ENCODE results near the gene WWOX.

WWOX gene

DNA sequence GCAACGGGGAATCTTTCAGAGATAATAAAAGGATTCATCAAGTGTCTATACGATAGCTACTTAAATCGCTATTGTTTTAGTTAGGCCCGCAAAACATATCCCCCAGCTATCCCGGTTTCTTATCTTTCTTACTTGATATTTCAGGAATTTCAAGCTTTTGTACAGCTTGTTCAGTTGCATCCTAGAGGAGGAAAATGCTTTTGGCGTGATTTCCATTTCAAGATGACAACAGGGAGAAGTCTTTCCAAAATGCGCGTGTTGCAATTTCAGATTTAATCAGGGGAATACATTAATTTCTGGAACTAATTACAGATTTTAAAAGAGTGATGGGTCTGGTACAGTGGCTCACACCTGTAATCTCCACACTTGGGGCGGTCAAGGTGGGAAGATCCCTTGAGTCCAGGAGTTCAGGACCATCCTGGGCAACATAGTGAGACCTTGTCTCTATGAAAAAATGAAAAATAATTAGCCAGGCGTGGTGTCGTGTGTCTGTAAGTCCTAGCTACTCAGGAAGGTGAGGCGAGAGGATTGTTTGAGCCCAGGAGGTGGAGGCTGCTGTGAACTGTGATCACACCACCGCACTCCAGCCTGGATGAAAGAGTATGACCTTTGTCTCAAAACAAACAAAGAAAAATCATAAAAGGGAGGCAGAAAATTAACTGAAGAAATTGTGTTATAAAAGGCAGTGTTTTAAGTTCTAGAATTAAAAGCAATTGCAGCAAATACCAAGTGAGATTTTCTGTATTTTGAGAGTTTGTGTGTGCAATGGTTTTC lies 954.9 kb downstream of the WWOX start:
- ATAC-seq, result no peak

DNA sequence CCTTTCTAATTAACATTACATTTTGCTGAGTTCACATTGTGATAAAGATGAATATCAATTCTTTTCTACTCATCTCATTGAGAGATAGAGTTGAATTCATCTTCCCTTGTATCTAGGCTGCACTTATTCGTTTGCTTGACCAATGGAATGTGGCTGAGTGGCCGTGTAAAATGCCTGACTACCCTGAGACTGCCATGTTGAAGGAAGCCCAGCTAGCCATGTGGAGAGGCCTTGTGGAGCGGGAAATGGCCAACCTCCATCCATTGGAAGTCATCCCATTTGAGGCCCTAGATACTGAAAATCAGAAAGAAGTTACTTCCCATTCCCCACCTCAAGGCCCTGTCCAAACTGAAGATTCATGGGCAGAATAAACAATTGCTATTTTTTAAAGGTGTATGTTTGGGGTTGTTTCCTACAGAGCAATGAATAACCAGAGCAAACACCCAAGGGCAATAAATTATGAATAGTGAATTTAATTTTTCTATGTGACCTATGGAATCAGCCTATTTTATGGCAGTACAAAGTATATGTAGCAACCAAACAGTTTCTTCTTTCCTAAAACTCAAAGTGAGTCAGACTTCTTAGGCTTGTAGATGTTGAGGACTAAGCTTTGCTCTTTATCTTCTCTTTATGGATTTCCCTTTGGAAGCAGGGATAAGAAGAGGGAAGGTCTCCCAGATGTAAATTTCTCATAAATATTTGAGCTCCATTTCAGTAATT lies 956.0 kb downstream of the WWOX start:
- no peak for ATAC-seq

DNA sequence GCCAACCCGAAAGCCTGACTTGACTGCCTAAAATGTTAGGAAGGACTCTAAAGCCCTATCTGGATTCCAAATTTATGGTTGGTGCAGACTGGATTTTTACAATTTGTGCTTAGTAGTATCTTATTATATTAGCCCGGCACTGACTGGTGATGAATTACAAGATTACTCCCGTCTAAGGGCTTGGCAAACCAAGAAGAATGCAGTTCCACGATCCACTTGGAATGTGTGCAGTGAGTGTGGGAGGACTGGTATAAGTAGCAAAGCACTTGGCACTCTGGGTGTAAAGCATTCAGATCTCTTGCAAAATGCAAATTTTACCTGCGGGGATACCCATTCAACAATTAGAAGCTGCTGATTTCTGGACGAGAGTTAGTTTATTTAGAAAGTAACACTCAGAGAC lies 961.7 kb downstream of the WWOX start:
- ATAC-seq, result no peak

DNA sequence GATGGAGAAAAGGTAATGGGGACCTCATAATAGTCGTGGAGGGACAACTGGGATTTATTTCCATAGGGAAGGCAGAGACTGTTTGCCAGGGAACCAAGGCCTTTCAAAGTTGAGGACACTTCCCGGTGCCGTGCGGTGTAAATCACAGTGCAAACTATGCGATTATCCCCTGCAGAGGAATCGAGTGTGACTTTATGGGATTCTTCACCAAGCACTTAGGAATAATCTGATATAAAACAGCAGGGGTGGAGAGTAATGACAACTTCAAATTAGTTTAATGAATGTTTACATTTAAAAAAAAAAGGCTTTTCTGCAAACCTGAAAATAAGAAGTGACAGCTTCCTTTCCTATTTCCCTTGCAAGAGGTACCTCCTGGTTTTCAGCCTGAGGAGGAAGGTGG lies 962.9 kb downstream of the WWOX start:
- ATAC-seq, result no peak

DNA sequence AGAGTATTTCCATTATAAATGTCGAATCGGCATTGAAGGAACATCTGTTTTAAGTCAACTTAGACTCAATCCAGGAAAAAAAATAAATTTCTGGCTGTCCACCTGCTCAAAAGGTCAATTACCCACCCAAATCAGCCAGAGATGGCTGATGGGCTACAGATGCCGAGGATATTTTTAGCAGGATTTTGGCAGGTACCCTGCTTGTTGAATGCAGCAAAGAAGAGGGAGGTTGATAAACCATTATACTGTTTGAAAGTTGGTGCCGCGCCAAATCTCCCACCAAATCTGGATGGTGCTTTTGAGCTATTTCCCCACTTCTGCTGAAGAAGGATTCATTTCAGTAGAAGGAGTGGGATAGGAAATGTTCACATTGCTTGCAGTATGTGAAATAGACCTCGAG lies 963.4 kb downstream of the WWOX start:
- ATAC-seq, result no peak

DNA sequence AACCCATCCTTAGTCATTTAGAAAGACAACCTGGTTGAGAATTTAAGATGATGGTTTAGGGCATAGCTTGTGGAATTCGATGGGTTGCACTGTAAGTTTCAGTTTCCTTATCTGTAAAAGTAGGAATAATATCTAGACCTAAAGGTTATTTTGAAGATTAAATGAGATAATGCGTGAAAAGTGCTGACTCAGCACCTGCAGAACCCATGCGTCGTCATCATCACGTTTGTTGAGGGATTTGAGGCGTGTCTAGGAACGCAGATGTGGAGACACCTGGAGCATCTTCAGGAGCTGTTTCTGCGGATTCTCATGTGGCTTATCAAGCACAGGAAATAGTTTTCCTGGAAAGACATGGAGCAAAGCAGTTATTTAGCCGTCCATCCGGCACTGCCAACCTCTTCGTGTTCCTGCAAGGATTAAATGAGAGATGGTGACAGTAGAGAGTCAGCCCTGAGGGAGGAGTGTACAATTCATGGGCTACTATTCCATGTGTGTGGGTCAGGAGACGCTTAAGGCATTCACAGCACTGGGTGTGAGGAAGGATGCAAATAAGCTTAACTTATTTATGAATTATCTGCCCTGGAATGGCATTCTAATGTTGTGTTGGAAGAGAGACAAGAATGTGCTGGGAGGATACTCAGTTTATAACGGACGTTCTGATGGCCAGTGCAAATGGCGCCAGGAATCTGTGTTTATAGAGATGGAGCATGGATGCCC lies 965.0 kb downstream of the WWOX start:
- no peak for ATAC-seq

DNA sequence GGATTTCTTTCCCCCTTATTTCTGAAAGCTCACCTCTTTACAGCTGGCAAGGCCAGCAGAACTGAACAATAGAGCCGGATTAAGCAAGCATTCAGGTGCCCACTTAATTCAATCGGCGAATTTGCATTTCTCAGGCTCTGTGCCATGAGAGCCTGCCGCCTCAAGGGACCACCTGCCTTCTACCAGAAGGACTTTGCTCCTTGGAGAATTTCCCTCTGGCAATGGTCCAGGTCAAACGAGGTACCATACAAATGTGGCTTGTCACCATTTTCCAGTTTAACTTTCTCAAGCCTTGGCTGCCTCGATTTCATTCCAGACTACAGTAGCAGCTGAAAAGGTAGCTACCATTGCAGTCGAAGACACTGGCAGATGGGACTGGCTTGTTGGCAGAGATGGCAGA lies 967.1 kb downstream of the WWOX start:
- no peak for ATAC-seq

DNA sequence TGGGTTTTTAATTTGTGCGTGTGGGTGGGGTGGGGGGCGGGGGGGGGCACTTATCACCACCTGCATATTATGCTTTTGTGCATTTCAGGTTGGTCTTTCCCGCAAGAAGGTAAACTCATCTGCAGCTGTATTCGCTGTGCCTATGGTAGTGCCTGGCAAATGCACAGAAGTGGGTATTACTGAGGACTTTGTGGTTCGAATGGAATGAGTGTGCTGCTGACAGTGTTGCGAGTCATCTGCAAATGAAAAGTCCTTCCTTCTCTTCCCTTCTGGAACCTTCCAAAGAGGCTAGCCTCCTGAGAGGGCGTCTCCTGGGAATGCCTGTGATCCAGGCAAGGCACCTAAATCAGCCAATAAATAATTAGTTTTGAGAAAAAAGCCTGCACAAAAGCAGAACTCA lies 968.1 kb downstream of the WWOX start:
- peak in 1 of 2 donors; percentile 54 for ATAC-seq

DNA sequence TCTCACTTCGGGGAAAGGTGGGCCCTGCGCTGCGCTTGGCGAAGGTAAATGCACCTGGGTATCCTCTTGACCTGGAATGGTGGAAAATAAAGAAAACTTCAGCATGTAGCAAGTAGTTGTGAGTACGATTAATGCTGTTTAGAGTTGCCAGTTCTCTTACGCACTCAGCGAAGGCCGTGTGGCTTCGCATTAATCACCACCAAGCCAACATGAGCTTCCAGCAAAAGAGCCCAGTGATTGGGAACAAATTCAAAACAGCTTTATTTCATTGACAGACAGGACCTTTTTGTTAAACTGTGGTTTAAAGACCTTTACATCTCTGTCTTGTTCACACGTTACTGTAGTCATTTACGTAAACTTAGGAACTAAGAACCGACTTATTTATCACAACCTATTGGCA lies 969.7 kb downstream of the WWOX start:
- ATAC-seq, result no peak

DNA sequence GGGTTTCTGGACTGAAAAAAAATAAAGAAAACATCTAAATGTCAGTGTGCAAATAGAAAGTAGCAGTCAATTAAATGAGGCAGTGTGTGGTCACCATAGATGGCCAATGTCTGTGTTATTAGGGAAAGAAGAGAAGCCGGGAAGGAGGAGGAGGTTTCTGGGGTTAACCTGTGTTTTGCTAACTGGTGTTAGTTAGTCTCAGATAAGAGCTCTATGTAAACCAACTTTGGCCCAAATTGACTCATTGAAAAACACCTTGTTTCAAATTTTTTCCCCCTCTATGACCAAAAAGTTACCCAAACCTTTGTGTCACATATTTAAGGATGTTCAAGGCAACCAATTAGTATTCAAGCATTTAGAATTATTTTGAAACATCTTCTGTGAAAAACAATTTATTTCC lies 970.2 kb downstream of the WWOX start:
- peak in 1 of 2 donors; percentile 32 for ATAC-seq

DNA sequence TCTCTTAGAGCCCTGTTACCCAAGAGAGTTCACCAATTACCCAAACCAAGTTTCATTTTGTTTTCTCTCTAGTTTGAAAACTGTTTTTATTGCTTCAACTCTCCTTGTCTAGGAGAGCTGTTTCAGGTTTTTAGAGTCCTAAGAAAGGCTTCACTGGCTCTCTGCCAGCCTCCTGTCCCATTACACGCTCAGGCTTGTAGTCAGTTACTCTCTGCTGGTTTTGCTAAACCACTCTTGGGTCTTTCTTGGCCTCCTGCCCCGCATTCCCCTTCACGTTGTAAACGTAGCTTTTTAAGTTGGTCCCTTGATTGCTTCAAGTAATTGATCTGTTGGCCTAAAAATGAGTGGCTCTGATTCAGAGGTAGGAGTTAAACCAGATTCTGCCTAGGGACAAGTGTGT lies 972.0 kb downstream of the WWOX start:
- no peak for ATAC-seq

DNA sequence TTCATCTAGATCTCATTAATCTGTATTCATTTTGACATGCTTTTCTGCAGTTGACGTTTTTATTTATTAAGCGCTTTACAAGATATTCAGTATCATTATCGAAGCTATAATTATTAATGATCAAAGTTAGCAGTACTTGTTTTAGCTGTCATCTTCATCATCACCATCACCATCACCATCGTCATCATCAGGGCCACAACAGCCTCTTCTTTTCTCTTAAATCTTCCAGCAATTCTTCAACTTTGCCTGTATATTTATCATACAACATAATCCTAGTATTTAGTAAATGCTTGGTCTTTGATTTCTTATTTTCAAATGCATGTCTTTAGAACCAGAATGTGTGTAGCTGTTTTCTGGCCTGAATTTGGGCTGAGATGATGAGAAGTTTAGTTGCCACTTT lies 973.1 kb downstream of the WWOX start:
- no peak for ATAC-seq

DNA sequence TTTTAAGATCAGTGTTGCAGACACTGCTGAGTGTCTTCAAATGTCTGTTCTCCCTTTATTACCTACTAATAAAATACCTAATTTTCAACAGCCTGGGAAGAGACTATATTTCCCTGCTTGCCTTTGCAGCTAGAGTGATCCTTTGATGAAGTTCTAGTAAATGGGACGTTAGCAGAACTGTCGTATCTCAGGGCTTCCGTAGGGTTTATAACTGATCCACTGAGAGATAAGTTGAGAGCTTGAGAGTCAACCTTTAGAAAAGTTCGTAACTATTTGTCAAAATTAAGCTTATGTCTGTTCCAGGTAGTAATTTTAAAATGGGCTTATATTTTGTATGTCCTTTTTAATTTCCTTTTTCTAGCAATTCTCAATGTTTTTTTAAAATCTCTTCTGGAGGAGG lies 974.1 kb downstream of the WWOX start:
- no peak for ATAC-seq

DNA sequence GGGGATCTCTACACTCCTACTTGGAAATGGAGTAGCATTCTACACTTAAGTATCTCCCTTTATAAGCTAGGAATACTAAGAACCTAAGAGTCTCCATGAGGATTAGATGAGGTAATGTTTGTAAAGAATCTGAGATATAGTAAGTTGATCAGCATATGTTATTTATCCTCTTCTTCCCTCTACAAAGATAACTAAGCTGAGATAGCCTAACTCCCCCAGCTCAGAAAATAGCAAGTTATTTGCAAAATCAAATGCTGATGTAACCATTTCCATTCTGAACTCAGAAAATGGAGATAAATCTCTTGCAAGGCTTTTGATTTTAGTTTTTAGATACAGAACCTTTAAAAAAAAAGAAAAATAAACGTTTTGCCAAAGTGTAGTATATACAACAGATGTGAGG lies 975.1 kb downstream of the WWOX start:
- ATAC-seq, result no peak

DNA sequence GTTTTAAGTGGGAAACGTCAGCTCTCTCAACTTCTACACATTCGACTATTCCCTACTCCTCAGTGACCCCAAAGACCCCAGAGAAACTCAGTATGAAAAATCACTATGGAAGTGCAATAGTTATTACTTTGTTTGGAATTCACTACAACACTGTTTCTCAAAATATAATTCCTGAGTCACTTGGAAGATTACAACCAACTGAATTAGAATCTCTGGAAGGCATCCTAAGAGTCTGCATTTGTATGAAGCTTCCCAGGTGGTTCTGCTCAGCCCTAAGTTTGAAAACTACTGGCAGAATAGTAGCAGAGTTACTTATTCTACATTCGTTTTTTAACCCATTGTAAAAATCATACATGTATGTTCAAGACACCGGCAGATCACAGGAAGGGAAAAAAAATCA lies 975.5 kb downstream of the WWOX start:
- no peak for ATAC-seq

DNA sequence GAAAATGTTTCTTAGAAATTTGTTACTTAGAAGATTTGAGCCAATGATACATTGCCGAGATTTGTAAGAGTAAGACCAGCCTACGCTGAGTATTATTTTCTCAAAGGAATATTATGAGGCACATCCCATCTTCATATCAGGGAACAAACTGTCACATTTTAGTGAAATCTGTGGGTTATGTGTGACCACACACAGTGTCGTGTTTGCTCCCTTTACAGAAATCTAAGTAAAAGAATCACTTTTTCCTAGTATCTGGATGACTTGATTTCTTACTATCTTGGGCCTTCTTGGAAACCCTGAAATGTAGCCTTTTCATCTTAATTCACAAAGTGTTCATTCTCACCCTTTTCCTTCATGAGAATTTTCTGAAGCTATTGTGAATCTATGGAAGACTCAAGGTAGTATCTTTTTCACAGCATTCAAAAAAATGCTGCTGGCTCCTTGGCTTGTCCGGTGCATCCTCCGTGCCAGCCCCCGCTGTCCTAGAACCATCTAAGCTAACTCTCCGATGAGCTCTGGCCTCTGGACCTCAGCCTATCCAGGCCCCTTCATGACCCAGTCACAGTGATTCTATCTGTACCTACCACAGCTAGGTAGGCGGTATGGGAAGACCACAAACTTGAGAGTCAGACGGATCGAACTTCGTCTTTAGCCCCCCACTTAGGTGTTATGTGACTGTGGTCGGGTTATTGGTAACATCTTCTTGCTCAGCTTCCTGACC lies 976.8 kb downstream of the WWOX start:
- ATAC-seq, result peak; percentile 73 to 85

DNA sequence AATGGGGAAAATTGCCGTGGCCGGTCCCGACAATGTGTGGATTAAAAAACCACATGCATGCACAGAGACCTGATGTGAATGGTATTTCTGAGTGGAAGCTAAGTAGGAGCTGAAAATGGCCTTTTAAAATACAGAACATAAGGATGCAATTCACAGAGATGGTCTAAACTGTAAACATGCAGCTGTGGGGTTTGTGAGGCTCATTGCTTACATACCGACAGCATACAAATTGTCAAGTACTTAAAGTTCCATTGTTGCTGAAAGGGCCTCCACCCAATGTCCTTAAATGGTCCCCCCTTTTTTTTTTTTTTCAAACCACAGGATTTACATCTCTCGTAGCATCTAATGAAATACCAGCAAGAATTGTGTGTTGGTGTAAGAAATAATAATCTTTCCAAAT lies 977.9 kb downstream of the WWOX start:
- no peak for ATAC-seq

DNA sequence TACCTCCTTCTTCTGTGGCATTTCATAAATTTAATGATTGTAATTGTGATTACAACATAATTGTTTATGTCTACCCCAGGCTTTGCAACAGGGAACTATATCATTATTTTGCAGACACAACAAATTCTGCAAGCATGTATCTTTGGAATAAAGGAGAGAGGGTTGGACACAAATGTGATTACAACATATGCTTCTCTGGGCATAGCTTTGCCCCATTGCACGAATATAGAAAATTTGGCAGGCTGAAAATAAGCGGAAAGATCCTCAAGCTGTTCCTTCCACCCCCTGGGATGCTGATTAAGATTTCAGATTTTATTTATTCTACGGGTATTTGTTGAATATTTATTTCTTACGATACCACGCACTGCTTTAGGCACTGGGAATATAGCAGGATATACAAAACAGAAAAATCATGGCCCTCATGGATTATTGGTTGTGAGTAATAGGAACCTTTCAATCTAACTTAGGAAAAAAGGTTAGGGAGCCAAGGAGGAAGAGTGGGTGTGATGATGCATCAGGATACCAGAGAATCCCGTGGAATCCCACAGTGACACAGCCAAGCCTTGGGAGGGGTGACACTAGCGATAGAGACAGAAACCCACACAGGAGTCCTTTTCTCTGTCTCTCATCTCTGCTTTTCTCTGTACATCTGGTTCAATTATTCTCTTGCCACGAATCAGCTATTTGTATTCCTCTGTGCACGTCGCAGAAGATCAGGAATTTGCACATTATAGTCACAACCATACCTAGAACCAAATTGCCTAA lies 980.4 kb downstream of the WWOX start:
- no peak for ATAC-seq

DNA sequence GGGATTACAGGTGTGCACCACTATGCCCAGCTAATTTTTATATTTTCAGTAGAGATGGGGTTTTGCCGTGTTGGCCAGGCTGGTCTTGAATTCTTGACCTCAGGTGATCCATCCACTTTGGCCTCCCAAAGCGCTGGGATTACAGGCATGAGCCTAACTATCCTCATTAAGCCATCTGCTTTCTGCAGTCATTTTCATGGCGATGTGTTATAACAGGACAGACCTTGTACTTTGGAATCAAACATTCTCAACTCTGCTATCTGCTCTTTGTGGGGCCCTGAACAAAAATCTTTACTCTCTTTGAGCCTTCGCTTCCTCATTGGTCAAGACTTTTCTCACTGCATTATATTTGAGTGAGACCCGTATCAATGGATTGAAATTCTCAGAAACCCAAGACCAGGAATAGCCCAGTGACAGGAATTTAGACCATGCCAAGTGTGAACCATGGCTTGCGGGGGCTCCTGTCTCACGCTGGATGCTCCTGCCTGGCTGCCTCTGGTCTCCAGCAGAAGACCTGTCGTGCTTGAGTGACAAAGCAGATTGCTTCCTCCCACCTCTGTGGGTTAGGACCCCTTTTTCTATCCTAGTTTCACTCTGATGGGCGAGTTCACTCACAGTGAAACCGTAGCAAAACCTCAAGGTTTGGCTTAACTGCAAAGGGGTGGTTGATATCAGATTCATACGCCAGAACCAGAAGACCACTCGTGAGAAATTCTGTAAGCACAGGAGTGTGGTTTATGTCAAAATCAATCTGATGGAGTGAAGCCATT lies 982.0 kb downstream of the WWOX start:
- peak; percentile 38 for ATAC-seq

DNA sequence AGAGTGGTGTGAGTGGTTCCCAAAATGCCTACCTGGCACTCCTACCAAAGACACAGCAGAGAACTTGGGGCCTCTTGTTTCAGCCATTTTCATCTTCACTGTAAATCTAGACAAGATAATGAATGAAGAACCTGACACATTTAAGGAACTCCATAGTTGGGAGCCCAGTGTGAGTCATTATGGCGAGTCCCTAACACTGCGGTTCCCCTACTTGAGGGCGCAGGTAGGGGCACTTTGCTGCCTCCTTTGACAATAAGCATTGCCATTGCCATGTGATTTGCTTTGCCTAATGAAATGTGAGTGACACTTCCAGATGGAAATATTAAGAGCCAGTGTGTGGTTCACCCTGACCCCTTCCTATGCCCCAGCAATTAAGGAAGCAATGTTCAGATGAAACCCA lies 983.5 kb downstream of the WWOX start:
- ATAC-seq, result peak in 1 of 2 donors; percentile 64

DNA sequence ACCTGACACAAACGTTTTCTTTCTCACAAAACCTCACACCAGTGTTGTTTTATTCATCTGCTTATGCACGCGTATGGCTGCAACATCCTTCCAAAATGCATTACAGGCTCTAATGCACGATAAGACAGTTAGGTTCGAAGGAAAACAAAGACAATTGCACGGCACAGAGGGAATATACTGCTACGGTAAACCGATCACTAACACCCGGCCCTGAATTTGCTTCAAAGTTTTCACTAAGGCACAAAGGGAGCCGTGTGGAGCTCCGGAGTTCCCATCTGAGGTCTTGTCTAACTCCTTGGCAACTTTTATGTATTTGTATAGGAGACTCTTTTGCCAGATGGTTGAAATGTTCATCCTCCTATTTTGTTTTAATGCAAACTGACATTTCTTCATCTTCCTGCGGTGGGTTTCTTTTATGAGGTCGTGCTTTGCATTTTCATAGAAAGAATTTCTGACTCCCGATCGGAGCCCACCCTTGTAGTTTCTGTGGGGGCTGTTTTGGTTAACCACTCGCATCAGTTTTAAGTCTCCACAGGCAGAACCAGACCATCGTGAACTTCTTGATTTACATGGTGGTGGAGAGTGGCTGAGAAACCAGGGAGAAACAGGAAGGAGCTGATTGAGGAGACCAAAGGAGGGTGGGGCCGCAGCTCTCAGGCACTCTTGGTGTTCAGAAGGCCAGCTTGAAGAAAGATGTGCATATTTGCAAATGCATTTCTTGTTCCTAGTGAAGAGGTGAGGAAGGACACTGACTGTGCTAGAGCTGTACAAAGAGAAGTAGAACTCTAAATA lies 984.2 kb downstream of the WWOX start:
- ATAC-seq, result no peak
